BLaER1 (cell line): ENCODE measurements around the gene ADAMTS18.

Experiments used
- H3K27ac ChIP-seq: shearing (Covaris generic); formaldehyde crosslinking; 2 replicates; pipeline ENCODE4 v1.8.1; 2022
- H3K27me3 ChIP-seq: shearing (Covaris generic); formaldehyde crosslinking; 2 replicates; pipeline ENCODE4 v1.8.1; 2022
- H3K36me3 ChIP-seq: shearing (Covaris generic); formaldehyde crosslinking; 2 replicates; pipeline ENCODE4 v1.8.1; 2022
- H3K4me1 ChIP-seq: shearing (Covaris generic); formaldehyde crosslinking; 2 replicates; pipeline ENCODE4 v1.8.1; 2022
- H3K4me2 ChIP-seq: shearing (Covaris generic); formaldehyde crosslinking; 2 replicates; pipeline ENCODE4 v1.8.1; 2022
- H3K4me3 ChIP-seq: shearing (Covaris generic); formaldehyde crosslinking; 2 replicates; pipeline ENCODE4 v1.8.1; 2022
- H3K9ac ChIP-seq: shearing (Covaris generic); formaldehyde crosslinking; 2 replicates; pipeline ENCODE4 v1.8.1; 2022
- H3K9me3 ChIP-seq: shearing (Covaris generic); formaldehyde crosslinking; 2 replicates; pipeline ENCODE4 v1.8.1; 2022
- H4K20me1 ChIP-seq: shearing (Covaris generic); formaldehyde crosslinking; 2 replicates; pipeline ENCODE4 v1.8.1; 2022
- Cebpa-rat ChIP-seq: shearing (Covaris generic); IDR thresholded peaks from 2 replicates; pipeline ENCODE4 v1.8.1; 2022

ADAMTS18 gene

GRCh38 chr16:77374384-77374783, 60.5 kb downstream of the ADAMTS18 start:
- Histone ChIP-seq H3K4me1 (no peaks in the 10 kb centered on the region), H3K4me3 (no peak overlapping the region), H3K9me3 (no peaks in the 10 kb centered on the region), H3K9ac (no peak overlapping the region), H3K27me3 (no peaks in the 10 kb centered on the region), H3K27ac (no peak overlapping the region), H3K36me3 (no peaks in the 10 kb centered on the region), H3K4me2 (no peak overlapping the region), H4K20me1 (no peaks in the 10 kb centered on the region)
- TF ChIP-seq Cebpa-rat = no peak

- H3K4me1 ChIP-seq = no peaks in the 10 kb centered on the region
These were observed 61.1 kb downstream of the ADAMTS18 start for GRCh38 chr16:77373726-77374125.

GRCh38 chr16:77364770-77365169, 70.1 kb downstream of the ADAMTS18 start:
- Histone ChIP-seq H3K4me2 (no peak overlapping the region), H3K9ac (no peak overlapping the region), H3K36me3 (no peaks in the 10 kb centered on the region), H3K27ac (no peak overlapping the region), H3K27me3 (no peaks in the 10 kb centered on the region), H4K20me1 (no peaks in the 10 kb centered on the region), H3K4me3 (no peak overlapping the region), H3K9me3 (no peaks in the 10 kb centered on the region), H3K4me1 (no peaks in the 10 kb centered on the region)
- no peak for TF ChIP-seq Cebpa-rat

More at GRCh38 chr16:77373726-77374125, 61.1 kb downstream of the ADAMTS18 start:
- Histone ChIP-seq H3K4me3 (no peak overlapping the region), H3K27ac (no peak overlapping the region), H3K36me3 (no peaks in the 10 kb centered on the region), H3K27me3 (no peaks in the 10 kb centered on the region), H3K4me2 (no peak overlapping the region), H4K20me1 (no peaks in the 10 kb centered on the region), H3K9me3 (no peaks in the 10 kb centered on the region), H3K9ac (no peak overlapping the region)
- no peak for TF ChIP-seq Cebpa-rat

GRCh38 chr16:77359065-77359502, 75.8 kb downstream of the ADAMTS18 start:
- no peak overlapping the region for H3K9ac ChIP-seq
- H3K27me3 ChIP-seq = no peaks in the 10 kb centered on the region
- no peak overlapping the region for H3K27ac ChIP-seq
- H3K9me3 ChIP-seq = no peaks in the 10 kb centered on the region
- no peak for TF ChIP-seq Cebpa-rat
- H3K4me2 ChIP-seq = no peak overlapping the region
- H3K4me3 ChIP-seq = no peak overlapping the region
- H3K36me3 ChIP-seq = no peaks in the 10 kb centered on the region
- H3K4me1 ChIP-seq = no peaks in the 10 kb centered on the region
- no peaks in the 10 kb centered on the region for H4K20me1 ChIP-seq

- no peak for TF ChIP-seq Cebpa-rat
- Histone ChIP-seq H3K27ac (no peak overlapping the region), H3K4me2 (no peak overlapping the region), H3K27me3 (no peaks in the 10 kb centered on the region), H3K9ac (no peak overlapping the region), H3K4me3 (no peak overlapping the region), H3K36me3 (no peaks in the 10 kb centered on the region), H4K20me1 (no peaks in the 10 kb centered on the region), H3K9me3 (no peaks in the 10 kb centered on the region), H3K4me1 (no peaks in the 10 kb centered on the region)
These were observed 81.1 kb downstream of the ADAMTS18 start for GRCh38 chr16:77353587-77354263.

GRCh38 chr16:77344341-77344740, 90.5 kb downstream of the ADAMTS18 start:
- no peak for TF ChIP-seq Cebpa-rat
- H3K4me2 ChIP-seq = no peak overlapping the region
- H3K9ac ChIP-seq = no peak overlapping the region
- no peaks in the 10 kb centered on the region for H3K4me1 ChIP-seq
- H4K20me1 ChIP-seq = no peaks in the 10 kb centered on the region
- no peak overlapping the region for H3K27ac ChIP-seq
- no peak overlapping the region for H3K4me3 ChIP-seq
- H3K36me3 ChIP-seq = no peaks in the 10 kb centered on the region
- H3K9me3 ChIP-seq = no peaks in the 10 kb centered on the region
- H3K27me3 ChIP-seq = no peaks in the 10 kb centered on the region

GRCh38 chr16:77336637-77337036, 98.2 kb downstream of the ADAMTS18 start:
- Histone ChIP-seq H3K27me3 (no peaks in the 10 kb centered on the region), H3K4me1 (peaks cover 8% of the 10 kb centered on the region; the same call in 1 of the 2 replicates), H3K4me3 (no peak overlapping the region), H3K9ac (no peak overlapping the region), H3K9me3 (no peaks in the 10 kb centered on the region), H3K4me2 (peak overlapping the region; percentile 12; the same call in 1 of the 2 replicates), H3K36me3 (no peaks in the 10 kb centered on the region), H4K20me1 (no peaks in the 10 kb centered on the region), H3K27ac (no peak overlapping the region)
- no peak for TF ChIP-seq Cebpa-rat

- Histone ChIP-seq H3K4me3 (no peak overlapping the region), H3K4me2 (no peak overlapping the region), H3K36me3 (no peaks in the 10 kb centered on the region), H3K27ac (no peak overlapping the region), H3K9ac (no peak overlapping the region), H4K20me1 (no peaks in the 10 kb centered on the region), H3K4me1 (peaks cover 8% of the 10 kb centered on the region; the same call in 1 of the 2 replicates), H3K9me3 (no peaks in the 10 kb centered on the region), H3K27me3 (no peaks in the 10 kb centered on the region)
- no peak for TF ChIP-seq Cebpa-rat
These were observed 99.1 kb downstream of the ADAMTS18 start for GRCh38 chr16:77335652-77336234.

GRCh38 chr16:77332792-77333191, 102.0 kb downstream of the ADAMTS18 start:
- no peak for TF ChIP-seq Cebpa-rat
- H3K9me3 ChIP-seq = no peaks in the 10 kb centered on the region
- H3K4me3 ChIP-seq = no peak overlapping the region
- no peaks in the 10 kb centered on the region for H4K20me1 ChIP-seq
- no peak overlapping the region for H3K9ac ChIP-seq
- H3K27me3 ChIP-seq = no peaks in the 10 kb centered on the region
- H3K27ac ChIP-seq = no peak overlapping the region
- peaks cover 12% of the 10 kb centered on the region; the same call in 1 of the 2 replicates for H3K4me1 ChIP-seq
- H3K4me2 ChIP-seq = no peak overlapping the region
- H3K36me3 ChIP-seq = no peaks in the 10 kb centered on the region

GRCh38 chr16:77331802-77332586, 102.8 kb downstream of the ADAMTS18 start:
- no peak for TF ChIP-seq Cebpa-rat
- Histone ChIP-seq H3K27me3 (no peaks in the 10 kb centered on the region), H3K27ac (no peak overlapping the region), H3K9ac (no peak overlapping the region), H3K4me2 (no peak overlapping the region), H3K9me3 (no peaks in the 10 kb centered on the region), H3K4me1 (peaks cover 11% of the 10 kb centered on the region; the same call in 1 of the 2 replicates), H4K20me1 (no peaks in the 10 kb centered on the region), H3K4me3 (no peak overlapping the region), H3K36me3 (no peaks in the 10 kb centered on the region)
